ENCODE measurements around the gene LUC7L2.

DNA sequence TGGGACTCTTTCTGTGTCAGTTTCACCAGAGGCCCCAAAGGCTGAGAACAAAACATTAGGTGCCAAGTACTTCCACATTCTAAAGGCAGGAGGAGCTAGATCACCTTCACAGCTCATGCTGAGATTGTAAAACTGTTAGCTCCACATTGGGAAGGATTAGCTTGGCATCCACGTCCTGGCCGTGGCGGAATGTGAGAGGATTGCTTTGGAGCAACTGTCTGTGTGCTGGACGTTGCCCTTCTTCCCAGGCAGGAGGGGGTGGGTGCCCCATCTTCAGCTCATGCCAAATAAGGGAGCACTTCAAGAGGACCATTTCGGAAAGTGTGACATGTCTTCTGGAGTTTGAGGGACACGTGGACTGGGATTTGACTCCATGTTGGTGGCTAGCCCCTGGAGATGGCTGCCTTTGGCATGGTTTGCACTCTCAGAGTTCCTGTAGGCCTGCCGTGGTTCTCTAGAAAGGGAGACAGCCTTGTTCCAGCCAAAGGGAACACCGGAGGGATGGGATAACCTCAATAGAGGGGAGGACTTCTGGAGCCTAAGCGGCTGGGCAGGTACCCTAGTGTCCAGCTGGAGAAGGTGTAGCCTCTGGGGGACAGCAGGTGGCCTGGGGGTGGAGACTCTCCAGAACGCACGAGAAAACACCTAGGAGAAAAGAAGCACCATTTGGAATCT is 38.5 kb upstream of the LUC7L2 start:
- TF ChIP-seq, protein P1, sequence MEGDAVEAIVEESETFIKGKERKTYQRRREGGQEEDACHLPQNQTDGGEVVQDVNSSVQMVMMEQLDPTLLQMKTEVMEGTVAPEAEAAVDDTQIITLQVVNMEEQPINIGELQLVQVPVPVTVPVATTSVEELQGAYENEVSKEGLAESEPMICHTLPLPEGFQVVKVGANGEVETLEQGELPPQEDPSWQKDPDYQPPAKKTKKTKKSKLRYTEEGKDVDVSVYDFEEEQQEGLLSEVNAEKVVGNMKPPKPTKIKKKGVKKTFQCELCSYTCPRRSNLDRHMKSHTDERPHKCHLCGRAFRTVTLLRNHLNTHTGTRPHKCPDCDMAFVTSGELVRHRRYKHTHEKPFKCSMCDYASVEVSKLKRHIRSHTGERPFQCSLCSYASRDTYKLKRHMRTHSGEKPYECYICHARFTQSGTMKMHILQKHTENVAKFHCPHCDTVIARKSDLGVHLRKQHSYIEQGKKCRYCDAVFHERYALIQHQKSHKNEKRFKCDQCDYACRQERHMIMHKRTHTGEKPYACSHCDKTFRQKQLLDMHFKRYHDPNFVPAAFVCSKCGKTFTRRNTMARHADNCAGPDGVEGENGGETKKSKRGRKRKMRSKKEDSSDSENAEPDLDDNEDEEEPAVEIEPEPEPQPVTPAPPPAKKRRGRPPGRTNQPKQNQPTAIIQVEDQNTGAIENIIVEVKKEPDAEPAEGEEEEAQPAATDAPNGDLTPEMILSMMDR (conservative IDR thresholded peaks at IDR 0.05) = peak; percentile 54
- TF ChIP-seq EZH2 (IDR thresholded peaks at IDR 0.05; ENCODE audit: low read depth) = no peak
